Dermis blood vessel endothelial cell (primary cell): ENCODE measurements around the gene SPPL3. TPM values are rescaled to one million over a fixed set of nuclear protein-coding genes. Genes with fewer than 3 reads are reported as not detected.
A peak's percentile ranks its signal among the peaks of the same experiment; 100 is the strongest.
"Not testable (repeated sequence)": the region's sequence is repeated elsewhere in the genome, so short reads cannot be mapped to it uniquely, and the experiment has no call there.

ENCODE experiments used
- DNase-seq: peaks from one replicate; pipeline ENCODE4 v3.0.0; 2010
- total RNA-seq: library from RNA; depleted of rRNA; stranded (reverse); fragments of >200 nt; gene quantifications from 2 replicates; pipeline ENCODE4 v1.2.3, GENCODE V29; 2014

SPPL3 gene
- total RNA-seq, 1 donor from 2014 or later, result 5.6 TPM

DNA sequence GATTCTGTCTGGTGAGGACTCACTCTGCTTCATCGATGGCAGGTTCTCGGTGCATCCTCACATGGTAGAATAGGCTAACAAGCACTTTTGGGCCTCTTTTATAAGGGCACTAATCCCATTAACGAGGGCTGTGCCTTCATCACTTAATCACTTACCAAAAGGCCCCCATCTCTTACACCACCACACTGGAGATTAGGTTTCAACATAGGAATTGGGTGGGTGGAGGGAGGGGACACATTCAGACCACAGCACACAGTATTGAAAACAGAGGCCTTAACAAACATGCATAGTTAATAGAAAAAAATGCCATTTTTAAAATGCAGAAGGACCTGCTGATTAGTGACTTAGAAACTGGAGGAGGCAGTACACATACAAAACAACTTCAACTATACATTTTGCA, 61.6 kb downstream of the SPPL3 start:
- DNase-seq, result no peak

DNA sequence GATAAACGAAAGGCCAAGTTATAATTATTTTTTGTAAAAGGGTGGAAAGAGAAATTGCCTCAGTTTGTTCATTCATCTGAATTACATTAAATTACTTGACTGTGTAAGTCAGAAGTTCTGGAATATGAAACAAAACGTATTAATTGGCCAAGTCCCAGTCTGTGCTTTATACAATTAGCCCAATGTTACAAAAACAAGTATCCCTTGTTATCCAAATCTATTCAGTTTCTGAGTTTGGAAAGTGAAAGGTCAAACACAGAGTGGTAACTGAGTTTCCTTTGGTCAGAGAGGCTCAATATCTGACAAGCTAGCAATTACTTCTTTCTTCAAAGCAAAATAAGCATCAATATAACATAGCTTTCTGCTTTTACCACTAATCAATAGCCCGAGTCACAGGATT, 62.6 kb downstream of the SPPL3 start:
- DNase-seq, result no peak

DNA sequence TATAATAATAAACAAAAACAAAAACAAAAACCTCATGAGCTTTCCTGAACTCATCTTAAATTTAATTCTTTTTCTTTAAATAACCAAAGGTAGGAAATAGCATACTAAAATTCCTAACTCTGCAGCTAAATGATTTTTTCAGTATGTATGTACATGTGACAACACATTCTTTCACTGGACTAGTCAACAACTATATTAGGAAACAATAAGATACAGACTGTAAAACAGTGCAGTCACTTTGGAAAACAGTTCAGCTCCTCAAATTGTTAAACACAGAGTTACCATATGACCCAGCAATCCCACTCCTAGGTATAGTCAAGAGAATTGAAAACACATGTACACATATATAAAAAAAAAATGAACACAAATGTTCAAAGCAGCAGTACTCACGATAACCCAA, 64.7 kb downstream of the SPPL3 start:
- DNase-seq, result no peak

DNA sequence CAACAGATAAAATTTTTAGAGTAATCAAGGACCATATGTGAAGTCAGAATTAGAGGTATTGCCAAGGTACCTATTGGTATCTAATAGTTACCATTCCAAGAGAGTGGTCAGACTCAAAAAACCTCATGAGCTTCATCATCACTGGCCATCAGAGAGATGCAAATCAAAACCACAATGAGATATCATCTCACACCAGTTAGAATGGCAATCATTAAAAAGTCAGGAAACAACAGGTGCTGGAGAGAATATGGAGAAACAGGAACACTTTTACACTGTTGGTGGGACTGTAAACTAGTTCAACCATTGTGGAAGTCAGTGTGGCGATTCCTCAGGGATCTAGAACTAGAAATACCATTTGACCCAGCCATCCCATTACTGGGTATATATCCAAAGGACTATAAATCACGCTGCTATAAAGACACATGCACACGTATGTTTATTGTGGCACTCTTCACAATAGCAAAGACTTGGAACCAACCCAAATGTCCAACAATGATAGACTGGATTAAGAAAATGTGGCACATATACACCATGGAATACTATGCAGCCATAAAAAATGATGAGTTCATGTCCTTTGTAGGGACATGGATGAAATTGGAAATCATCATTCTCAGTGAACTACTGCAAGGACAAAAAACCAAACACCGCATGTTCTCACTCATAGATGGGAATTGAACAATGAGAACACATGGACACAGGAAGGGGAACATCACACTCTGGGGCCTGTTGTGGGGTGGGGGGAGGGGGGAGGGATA, 65.4 kb downstream of the SPPL3 start:
- not testable (repeated sequence) for DNase-seq

DNA sequence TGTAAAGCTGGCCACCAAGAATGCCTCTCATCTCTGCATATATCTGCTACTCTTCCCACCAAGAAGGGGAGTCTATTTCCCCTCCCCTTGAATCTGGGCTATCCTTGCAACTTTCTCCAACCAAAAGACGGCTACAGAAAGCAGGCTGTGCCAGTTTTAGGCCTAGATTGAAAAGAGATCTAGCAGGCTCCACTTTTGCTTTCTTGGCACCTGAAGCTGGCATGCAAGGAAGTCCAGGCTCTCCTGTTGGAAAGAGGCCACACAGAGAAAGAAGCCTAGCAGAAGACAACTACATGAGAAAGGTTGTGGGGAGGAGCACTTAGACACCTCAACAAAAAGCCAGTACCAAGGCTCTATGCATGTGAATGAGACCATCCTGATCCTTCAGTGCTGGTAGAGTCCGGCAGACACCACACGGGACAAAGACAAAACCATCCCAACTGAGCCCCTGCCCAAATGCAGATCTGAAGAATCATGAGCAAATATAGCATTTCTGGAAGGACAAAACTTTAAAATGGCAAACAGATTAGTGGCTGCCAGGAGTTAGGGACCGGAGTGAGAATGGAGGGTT, 68.0 kb downstream of the SPPL3 start:
- no peak for DNase-seq

DNA sequence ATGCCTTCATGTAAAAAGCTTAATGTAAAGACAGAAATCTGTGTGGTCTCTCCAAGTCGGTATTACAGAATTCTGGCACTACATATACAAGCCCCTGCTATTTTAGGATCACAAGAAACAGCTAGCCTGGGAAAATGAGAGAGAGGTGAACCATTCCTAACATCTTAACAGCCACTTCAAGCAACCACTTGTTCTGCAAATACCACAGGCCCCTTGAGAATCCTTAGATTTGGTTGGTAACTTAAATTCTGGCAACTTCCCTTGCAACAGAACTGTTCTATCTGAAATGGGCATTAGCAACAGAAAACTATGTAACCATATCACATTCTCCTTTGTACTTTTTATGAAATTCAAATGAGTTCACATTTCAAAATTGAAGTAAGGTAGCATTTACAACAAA, 68.5 kb downstream of the SPPL3 start:
- DNase-seq, result no peak

DNA sequence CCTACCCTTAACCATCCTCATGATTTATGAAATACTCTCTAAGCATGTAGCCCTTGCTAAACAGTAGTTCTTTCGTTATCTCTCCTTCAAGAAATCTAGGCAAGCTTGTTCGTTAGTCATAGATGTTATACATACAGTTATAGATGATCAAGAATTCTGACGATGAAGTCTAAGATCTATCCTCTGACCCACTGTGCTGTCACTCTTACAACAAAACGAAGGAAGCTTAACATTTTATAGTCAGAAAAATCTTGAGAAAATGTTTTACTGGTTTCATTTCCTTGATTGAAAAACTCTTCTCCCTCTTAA, 68.9 kb downstream of the SPPL3 start:
- no peak for DNase-seq

DNA sequence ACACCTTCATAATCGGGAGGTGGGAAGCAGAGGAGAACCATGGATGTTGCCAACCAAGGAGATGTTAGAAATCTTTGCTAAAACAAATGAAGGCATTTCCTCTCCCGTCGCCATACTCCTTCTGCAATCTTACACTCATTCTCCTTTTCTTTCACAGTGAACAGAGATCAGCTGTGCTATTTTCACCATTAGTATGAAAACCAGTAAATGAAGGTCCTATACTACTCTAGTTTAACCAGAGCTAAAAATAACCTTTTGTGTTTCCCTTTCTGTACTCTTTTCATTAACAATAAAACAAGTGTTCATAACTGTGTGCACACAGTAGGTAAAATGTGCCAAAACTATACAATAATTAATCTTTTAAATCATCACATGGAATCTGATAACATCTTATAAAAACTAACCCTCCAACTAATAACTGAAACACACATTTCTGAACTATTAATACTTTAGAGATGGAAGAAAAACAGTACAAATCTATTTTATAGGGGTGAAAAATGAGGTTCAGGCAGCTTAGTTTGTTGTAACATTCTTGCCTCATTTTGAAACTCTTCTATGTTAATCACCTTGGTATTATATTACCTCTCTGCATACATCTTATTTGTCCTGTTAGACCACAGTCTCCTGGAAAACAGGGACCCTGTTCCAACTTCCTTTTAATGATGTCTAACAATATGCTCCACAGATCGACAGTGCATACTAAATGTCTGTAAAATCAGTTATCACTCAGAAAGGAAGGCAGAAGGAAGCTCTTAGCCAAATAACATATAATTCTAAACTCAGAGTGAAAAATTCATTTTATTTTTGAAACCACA, 69.5 kb downstream of the SPPL3 start:
- no peak for DNase-seq

DNA sequence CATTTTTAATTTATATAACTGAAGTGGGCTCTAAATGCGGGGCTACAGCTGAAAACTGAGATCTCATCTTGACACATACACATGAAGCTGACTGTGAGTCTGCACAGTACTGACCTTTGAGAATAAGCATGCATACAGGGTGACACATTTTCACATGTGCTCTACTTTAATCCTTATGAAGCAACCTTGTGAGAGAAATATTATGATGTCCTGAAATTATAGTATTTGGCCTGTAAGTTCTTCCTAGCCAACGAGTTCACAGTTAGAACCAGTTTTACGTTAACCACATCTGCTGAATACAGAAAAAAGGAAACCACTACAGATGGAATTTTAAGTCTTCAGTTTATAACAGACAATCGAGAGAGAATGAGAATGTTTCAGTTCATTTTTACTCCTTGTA, 70.3 kb downstream of the SPPL3 start:
- DNase-seq, result no peak

DNA sequence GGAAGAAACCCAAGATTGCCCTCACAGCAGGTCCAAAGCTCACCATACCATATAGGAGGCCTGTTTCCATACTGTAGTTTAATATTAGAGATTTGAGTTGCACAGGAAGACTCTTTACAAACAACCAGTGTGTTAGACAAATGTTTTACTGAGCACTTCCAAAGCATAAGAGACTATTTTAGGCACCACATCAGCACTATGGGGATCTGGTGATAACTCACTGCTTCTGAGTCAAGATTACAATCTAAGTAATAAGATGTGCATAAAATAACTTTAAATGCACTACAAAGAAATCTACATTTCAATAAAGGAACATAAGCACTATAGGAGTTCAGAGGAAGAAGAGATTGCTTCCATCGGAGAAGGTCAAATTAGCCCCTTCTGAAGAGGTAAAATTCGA, 71.4 kb downstream of the SPPL3 start:
- DNase-seq, result no peak

DNA sequence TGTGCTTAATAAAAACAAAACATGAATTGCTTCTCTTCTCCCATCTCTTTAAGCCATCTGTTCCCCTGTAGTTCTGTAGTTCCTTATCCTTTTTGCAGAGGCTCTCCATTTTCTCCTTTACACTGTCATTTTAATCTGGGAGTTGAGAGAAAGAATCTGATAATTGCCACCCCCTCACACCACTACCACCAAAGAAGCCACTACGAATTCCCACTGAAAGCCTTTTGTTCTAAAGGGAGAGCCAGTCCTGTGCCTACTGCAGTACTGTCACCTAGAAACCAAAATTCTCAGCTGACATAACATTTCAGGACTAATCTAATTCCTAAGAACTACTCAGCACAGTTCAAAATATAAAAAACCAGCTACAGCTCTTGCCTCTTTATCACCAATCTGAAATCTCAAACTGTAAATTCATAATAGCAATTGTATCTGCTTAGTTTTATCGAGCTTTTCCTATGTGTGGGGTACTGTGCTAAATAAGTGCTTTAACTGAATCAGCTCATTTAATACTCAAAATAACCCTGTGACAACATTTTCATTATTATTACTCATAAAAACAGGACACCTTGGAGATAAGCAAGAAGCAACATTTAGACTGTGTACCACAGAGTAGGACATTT, 72.4 kb downstream of the SPPL3 start:
- no peak for DNase-seq

DNA sequence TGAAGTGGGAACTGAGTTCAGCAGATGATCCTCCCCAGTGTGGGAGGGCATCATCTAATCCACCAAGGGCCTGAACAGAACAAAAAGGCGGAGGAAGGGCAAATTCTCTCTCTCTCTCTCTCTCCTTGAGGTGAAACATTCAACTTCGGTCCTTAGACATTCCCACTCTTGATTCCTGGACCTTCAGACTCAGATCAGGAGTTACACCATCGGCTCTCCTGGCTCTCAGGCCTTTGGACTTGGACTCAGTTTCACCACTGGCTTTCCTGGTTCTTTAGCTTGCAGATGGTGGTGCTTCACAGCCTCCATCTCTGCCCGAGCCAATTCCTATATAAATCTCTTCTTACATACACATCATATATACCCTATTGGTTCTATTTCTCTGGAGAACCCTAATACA, 73.2 kb downstream of the SPPL3 start:
- no peak for DNase-seq

DNA sequence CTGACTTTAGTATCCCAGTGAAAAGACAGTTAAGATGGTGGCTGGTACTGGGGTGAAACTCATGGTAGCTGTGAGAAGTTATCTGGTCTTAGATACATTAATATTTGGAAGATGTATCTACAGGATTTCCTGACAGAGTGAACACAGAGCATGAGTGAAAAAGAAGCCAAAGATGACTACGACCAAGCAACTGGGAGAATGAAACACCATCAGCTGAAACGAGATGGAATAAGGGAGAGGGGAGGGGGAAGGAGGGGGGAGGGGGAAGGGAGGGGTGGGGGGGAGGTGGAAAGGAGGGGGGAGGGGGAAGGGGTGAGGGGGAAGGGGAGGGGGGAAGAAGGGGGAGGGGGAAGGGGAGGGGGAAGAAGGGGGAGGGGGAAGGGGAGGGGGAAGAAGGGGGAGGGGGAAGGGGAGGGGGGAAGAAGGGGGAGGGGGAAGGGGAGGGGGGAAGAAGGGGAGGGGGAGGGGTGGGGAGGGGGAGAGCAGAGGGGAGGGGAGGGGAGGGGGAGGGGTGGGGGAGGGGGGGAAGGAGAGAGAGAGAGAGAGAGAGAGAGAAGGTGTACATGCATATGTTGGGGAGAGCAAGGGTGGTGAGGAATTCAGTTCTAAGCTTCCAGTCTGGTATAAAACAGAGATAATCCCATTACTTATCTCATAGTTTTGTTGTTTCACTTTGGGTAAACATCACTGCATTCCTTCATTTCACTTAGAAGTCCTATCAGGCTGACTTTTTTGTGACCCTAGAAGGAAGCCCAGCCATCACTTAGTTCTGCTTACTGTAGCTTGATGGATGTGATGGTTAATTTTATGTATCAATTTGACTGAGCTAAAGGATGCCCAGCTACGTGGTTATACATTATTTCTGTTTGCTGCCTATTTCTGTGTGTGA, 73.9 kb downstream of the SPPL3 start:
- no peak for DNase-seq

DNA sequence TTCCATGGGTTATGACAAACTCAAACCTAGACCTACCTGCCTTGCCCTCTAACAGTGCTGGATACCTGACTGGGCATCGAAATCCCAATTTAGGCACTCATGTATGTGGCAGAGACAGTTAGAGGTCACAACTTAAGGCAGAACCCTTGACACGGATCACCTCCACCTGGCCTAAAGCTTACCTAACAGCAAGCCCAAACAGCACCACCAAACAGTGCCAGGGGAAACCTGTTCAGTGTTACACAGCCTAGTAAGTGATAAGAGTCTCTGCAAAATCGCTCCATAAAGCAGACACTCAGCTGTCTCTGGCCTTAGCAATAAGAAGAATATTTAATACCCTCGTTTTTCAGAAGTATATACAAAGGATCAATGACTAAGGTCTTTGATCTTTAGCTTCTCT, 77.8 kb downstream of the SPPL3 start:
- DNase-seq, result no peak

DNA sequence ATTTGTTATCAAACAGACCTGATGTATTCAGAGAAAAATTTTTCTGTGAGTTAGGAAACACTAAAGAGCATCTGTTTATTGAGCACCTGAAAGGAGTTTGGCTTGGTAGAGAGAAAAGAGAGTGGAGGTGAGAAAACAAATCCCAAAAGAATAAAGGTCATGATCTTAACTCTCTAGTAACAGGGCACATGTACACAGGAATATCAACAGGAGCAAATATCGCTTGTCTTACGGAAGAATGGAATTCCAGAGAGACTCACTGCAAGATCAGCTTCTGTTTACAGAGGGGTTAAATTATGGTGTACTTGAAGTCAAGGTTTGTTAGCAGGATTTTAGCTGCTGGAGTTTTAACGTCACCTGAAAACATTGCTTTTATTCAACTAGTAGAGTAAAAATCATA, 78.8 kb downstream of the SPPL3 start:
- DNase-seq, result no peak

DNA sequence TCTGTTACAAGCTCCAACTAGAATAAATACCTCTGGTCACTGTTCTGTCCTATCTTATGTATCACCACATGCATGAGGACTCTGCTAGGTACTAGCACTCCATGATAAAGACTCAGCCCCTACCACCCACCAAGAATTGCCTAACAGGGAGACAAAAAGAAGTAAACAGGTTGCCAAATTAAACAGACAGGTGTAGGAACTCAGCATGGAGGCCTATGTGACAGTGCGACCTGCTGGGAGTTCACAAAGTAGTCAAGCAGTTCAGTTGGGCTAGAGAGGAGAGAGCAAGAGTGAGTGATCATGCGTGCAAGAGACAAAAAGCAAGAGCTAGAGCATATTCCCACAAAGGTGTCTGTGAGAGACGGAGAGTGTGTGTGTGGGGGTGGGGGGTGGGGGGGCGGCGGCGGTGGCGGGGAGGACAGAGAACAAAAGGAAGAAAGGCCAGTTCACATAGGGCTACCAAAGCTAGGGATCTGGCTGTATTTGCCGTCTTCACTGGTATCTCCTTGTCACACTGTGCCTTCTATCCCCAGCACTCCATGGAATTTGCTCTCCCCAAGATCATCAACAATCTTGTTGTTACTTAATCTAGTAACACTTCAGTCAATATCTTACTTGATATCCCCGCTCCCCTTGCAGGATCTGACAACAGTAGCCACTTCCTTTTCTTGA, 81.2 kb downstream of the SPPL3 start:
- no peak for DNase-seq

DNA sequence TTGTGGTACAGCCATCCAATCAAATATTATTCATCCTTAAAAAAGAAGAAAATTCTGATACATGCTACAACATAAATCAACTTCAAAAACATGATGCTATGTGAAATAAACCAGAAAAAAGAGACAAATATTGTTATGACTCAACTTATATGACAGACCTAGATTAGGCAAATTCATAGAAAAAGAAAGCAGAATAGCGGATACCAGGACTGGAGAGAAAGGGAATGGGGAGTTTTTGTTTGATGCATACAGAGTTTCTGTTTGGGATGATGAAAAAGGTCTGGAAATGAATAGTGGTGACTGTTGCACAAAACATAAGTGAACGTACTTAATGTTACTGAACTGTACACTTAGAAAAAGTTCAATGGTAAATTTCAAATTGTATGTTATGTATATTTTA, 82.3 kb downstream of the SPPL3 start:
- DNase-seq, result no peak

DNA sequence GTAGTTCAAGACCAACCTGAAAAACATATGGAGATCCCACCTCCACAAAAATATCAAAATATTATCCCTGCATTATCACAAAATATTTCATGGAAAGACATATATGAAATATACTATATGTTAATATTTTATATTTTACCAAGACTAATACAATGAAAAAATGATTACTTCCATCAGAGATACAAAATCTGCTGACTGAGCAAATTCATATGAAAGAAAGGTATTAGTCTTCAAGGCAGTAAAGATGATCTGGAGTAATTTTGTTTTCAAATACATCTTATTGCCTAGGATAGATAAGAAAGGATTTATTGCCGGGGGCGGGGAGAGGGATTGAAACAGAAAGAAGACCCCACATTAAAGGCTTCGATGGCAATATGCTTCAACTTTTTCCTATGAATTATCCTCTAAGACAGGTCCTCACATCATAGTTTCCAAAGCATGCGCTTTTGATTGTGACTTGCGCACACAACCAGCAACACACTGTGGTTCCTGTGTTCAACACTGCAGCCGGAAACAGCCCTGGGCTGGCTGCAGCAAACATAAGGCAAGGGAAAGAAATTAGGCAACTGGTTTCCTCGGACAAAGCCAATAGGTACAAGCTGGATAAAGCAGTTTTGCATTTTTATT, 83.2 kb downstream of the SPPL3 start:
- peak; percentile 48 for DNase-seq

DNA sequence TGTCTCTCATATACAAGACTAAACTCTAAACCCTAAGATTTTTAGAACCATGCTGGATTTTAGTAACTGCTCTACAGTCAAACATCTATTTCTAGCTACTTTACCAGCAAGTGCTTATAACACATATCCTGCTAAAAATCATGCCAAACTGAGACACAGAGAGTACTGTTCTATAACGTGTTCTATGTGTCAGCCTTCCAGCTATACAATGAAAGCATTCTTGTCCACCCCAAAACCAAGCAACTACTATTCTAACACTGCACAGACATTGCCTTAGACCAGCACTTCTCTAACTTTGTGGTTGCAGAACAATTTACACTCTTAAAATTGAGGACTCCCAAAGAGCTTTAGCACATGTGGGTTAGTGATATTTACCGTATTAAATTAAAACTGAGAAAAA, 85.7 kb downstream of the SPPL3 start:
- DNase-seq, result no peak

DNA sequence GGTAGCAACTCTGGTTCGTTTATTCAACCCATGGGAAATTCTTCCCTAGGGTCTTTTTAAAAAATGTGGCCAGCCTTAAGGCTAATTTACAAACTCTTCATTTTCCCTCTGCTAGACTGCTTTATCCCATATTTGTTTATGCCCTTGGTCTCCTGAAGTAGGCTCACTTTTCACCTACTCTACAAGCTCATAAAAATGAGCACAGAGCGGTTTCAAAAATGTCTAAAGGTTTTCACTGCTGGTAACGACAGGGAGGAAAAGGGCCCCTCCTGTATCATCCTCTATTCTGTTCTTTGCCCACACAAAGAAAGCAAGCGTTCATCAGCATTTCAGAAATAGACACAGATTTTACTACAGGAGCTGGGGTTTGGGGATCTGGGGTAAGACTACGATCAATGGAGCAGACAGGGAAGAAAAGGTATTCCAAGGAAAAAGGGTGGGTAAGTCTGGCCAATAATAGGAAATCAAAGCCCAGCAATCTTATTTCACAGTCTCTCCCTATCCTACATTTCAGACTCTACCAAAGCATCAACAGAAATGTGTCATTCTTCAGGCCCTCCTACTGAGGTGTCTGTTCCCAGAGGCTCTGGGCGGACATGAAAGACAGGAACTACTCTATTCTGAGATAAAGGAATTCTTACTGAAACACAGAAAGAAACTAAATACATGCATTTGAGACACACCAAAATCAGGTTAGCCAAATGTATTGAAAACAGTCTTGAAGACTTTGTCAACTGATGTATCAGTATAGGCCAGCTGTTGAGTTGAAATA, 86.4 kb downstream of the SPPL3 start:
- DNase-seq, result no peak

DNA sequence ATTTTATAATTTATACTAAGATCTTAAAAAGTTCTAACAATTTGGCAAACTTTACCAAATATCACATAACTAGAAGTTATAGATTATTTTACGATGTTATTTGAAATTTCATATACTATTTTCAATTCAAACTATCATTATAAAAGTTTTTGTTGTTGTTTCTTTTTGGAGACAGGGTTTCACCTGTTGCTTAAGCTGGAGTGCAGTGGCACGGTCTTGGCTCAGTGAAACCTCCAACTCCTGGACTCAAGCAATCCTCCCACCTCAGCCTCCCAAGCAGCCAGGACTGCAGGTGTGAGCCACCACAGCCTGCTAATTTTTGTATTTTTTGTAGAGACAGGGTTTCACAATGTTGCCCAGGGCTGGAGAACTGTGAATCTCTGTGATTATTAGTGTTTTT, 87.8 kb downstream of the SPPL3 start:
- DNase-seq, result no peak
